Esophagus (tissue), 2 donors: ENCODE results near the gene SYT8. TPM values are rescaled to one million over a fixed set of nuclear protein-coding genes. Genes with fewer than 3 reads are reported as not detected.

Experiments used
- H3K27ac ChIP-seq, 2 donors: one replicate each; pipeline ENCODE4 v1.5.1; 2013; ENCODE audit warnings: low read depth in 2 of 2, mild to moderate bottlenecking in 2 of 2, inconsistent platforms in 1 of 2, low read length in 1 of 2, moderate library complexity in 1 of 2
- H3K27me3 ChIP-seq, 2 donors: one replicate each; pipeline ENCODE4 v1.6.1; 2013; ENCODE audit warnings: low read length in 2 of 2, control low read depth in 1 of 2, mild to moderate bottlenecking in 1 of 2; ENCODE audit not compliant: insufficient read depth in 2 of 2, control insufficient read depth in 1 of 2
- H3K36me3 ChIP-seq, 2 donors: one replicate each; pipeline ENCODE4 v1.6.1; 2013; ENCODE audit warnings: low read length in 1 of 2; ENCODE audit not compliant: control insufficient read depth in 2 of 2, insufficient read depth in 2 of 2
- H3K4me1 ChIP-seq, 2 donors: one replicate each; pipeline ENCODE4 v1.6.1; 2013; ENCODE audit warnings: low read length in 1 of 2; ENCODE audit not compliant: control insufficient read depth in 2 of 2, insufficient read depth in 2 of 2
- H3K4me3 ChIP-seq, 2 donors: one replicate each; pipeline ENCODE4 v1.5.1; 2013; ENCODE audit warnings: low read length in 2 of 2, mild to moderate bottlenecking in 2 of 2, low read depth in 1 of 2, moderate library complexity in 1 of 2
- H3K9me3 ChIP-seq, 2 donors: one replicate each; pipeline ENCODE4 v1.6.1; 2013; ENCODE audit warnings: mild to moderate bottlenecking in 2 of 2, low read depth in 1 of 2, low read length in 1 of 2, moderate library complexity in 1 of 2; ENCODE audit not compliant: control insufficient read depth in 2 of 2, insufficient read depth in 1 of 2
- WGBS, 2 donors: extraction: QIAGEN DNeasy Blood & Tissue Kit; methylation state at CpG; one replicate each; pipeline ENCODE4 v1.1.7; 2013; 5-methylcytosine and 5-hydroxymethylcytosine counted together
- polyA plus RNA-seq, 2 donors: library from polyadenylated mRNA; stranded (reverse); fragments of 200-250 nt; gene quantifications; one replicate each; pipeline ENCODE4 v1.2.3, GENCODE V29; 2013
- donor health status: healthy with polysubstance abuse.
- donor health status: Bipolar disorder and iron deficiency.

SYT8 gene
- polyA plus RNA-seq, 2 donors, result 38.9 to 360 TPM

DNA sequence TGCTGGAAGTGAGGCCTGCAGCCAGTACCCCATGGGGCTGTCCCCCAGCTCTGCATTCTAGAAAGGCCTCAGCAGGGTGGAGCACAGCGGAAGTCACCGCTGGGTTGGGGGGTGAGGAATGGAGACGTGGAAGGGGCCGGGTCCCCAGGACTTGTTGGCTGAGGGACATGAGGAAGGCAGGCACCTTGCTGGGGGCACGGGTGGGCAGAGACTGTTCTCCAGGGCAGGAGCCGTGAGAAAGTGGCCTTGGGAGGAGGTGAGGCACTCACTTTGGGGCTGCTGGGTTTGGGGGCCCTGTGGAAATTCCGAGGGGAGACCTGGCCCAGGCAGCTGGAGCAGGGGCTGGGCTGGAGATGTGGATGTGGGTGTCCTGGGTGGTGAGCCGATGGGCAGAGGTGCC lies 9.0 kb downstream of the SYT8 start:
- peaks cover 0 to 11% of the 10 kb centered on the region in 2 donors for H3K4me1 ChIP-seq
- H3K4me3 ChIP-seq, result no peak overlapping the region
- no peaks in the 10 kb centered on the region for H3K27me3 ChIP-seq
- H3K9me3 ChIP-seq, result no peaks in the 10 kb centered on the region
- peak overlapping the region in 1 of 2 donors; percentile 20 for H3K27ac ChIP-seq
- 85% methylated on average over 8 of the region's 8 CpGs for WGBS, 2 donors
- peaks cover 0 to 7% of the 10 kb centered on the region in 2 donors for H3K36me3 ChIP-seq

DNA sequence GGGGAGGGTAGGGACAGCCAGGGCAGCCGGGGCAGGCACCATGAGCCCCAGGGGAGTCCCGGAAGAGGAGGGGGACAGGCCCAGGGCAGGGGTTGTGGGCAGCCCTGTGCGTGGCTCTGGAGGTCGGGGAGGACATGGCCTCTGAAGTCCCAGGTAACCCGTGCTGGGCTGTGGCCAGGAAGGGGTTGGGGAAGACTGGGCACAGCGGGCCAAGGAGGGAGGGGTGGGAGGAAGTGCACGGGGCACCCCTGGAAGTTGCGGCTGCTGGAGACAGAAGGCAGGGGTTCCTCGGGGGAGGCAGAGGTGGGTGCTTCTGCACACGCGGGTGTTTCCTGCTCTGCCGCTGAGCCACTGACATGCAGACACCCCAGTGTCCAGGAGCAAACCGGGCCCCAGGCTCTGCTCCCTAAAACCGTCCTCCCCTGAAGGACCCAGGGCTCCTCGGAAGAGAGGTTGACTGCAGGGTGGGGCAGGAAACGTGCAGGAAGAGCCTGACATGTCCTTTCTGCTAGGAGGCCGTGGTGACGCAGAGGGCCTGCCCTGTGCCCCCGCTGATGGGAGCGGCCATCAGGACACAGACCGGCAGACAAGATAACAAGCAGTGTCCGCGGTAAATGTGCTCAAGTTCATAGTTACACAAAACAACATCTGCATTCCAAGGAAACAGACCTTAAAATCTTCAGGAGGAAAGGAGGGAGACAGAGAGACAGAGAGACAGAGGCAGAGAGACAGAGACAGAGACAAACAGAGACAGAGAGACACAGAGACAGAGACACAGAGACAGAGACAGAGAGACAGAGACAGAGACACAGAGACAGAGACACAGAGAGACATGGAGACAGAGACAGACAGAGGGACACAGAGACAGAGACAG lies 9.7 kb downstream of the SYT8 start:
- Histone ChIP-seq H3K36me3 (peaks cover 0 to 7% of the 10 kb centered on the region in 2 donors), H3K27me3 (no peaks in the 10 kb centered on the region), H3K9me3 (no peaks in the 10 kb centered on the region), H3K4me3 (no peak overlapping the region), H3K4me1 (peaks cover 0 to 11% of the 10 kb centered on the region in 2 donors), H3K27ac (peak overlapping the region in 1 of 2 donors; percentile 20)
- WGBS, 2 donors, result 36 to 61% methylated on average over 23 of the region's 23 CpGs

DNA sequence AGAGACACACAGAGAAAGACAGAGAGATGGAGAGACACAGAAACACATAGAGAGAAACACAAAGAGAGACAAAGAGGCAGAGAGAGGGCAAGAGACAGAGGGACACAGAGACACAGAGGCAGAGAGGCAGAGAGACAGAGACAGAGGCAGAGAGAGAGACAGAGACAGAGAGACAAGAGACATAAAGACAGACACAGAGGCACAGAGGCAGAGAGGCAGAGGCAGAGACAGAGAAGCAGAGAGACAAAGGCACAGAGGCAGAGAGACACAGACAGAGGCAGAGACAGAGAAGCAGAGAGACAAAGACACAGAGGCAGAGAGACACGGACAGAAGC lies 10.3 kb downstream of the SYT8 start:
- H3K36me3 ChIP-seq, result peaks cover 0 to 4% of the 10 kb centered on the region in 2 donors
- H3K27ac ChIP-seq, result peak overlapping the region in 1 of 2 donors; percentile 23
- H3K4me1 ChIP-seq, result peaks cover 0 to 11% of the 10 kb centered on the region in 2 donors
- 80 to 81% methylated on average over 1 of the region's 1 CpG for WGBS, 2 donors
- H3K27me3 ChIP-seq, result no peaks in the 10 kb centered on the region
- no peak overlapping the region for H3K4me3 ChIP-seq
- no peaks in the 10 kb centered on the region for H3K9me3 ChIP-seq

DNA sequence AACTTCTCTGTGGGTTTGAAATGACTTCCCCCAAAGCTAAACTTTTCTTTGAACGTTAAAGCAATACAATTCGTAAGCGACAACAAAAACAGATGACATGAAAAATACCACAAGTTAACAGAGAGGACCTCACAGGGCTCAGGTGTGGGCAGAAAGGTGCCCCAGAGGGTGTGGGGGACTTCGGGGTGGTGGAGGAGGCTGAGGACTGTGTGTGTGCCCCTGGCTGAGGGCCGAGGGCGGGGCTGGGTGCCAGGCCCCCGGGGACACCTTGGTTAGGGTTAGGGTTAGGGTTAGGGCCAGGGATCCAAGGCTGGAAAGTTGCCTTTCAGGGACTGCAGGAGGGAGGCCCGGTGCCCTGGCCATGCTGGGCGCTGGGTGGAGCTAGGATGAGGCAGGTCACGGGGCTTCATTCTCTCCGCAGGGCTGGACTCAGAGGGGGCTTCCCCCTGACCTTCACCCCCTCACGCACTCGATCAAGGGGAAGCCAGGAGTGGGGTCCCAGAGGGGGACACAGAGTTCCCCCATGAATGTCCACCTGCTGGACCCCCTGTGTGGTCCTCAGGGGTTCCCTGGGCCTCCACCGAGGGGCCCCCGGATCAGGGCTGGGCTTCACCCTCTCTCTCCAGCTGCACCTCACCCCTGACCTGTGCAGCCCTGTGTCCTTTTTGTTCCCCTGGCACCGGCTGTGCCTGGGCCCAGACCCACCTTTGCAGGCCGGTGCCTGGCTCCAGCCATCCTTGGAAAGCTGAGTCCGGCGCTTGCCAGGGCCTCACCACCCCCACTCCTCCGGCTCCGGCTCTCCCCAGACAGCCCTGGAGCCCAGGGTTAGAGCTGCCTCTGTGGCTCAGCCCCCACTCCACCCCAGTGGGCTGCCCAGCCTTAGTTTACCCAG lies 11.0 kb downstream of the SYT8 start:
- Histone ChIP-seq H3K27me3 (no peaks in the 10 kb centered on the region), H3K36me3 (peaks cover 0 to 4% of the 10 kb centered on the region in 2 donors), H3K27ac (no peak overlapping the region), H3K4me1 (peaks cover 0 to 11% of the 10 kb centered on the region in 2 donors), H3K9me3 (no peaks in the 10 kb centered on the region), H3K4me3 (no peak overlapping the region)
- 78 to 80% methylated on average over 21 of the region's 21 CpGs for whole genome bisulfite sequencing, 2 donors

DNA sequence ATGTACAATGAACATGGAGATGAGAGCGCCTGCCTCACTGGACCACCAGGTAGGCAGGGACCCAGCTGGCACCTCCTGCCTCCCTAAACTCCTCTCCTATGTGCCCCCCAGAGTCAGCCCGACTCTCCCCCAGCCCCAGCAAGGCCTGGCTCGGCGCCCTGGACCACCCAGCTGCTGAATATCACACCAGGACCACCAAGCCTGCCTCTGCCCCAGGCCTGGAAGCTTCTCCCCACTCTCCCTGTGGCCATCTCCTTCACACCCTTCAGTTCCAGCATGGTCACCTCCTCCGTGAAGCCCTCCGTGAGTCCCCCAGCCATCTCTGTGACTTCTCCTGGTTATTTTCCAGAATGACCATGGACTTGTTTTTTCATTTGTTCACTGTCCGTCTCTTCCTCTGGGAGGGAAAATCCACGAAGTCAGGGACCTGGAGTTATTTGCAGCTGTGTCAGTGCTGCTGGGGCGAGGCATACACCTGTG lies 11.7 kb downstream of the SYT8 start:
- H3K9me3 ChIP-seq, result no peaks in the 10 kb centered on the region
- H3K27ac ChIP-seq, result no peak overlapping the region
- H3K4me3 ChIP-seq, result no peak overlapping the region
- H3K4me1 ChIP-seq, result peaks cover 0 to 11% of the 10 kb centered on the region in 2 donors
- no peaks in the 10 kb centered on the region for H3K27me3 ChIP-seq
- WGBS, 2 donors, result 86 to 87% methylated on average over 9 of the region's 9 CpGs
- H3K36me3 ChIP-seq, result no peaks in the 10 kb centered on the region

DNA sequence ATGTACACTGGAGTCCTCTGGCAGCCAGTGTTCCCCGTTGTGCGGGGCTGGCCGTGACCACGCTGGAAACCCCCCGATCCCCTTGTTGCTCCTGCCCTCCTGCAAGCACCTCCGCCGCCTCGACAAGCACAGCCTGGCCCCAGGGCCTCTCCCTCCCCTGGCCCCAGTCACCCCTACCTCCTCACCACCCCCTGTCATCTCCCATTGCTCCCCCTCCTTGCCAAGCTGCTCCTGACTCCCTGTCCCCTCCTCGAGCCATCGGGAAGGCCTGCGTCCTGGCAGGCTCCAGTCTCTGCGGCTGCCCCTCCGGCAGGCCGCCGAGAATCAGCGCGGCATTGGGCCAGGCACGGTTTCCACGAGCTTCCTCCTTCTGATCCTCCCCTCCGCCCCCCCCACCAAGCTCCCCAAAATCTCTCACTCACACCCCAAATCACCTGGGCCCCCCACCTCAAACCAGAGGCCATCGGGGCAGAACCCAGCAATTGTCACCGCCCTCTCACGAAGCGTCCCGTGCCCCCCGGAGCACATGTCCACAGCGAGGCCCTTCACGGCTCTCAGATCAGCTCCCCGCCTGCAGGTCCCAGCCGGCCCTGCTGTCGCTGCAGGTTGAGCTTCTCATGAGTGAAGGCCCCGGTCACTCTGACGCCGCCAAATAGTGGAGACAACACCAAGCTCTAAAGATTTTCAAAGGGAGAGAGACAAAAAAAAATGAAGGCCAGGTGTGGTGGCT lies 12.4 kb downstream of the SYT8 start:
- no peak overlapping the region for H3K27ac ChIP-seq
- no peaks in the 10 kb centered on the region for H3K27me3 ChIP-seq
- 92 to 93% methylated on average over 34 of the region's 34 CpGs for WGBS, 2 donors
- no peaks in the 10 kb centered on the region for H3K36me3 ChIP-seq
- no peak overlapping the region for H3K4me3 ChIP-seq
- H3K4me1 ChIP-seq, result peaks cover 0 to 10% of the 10 kb centered on the region in 2 donors
- H3K9me3 ChIP-seq, result no peaks in the 10 kb centered on the region

DNA sequence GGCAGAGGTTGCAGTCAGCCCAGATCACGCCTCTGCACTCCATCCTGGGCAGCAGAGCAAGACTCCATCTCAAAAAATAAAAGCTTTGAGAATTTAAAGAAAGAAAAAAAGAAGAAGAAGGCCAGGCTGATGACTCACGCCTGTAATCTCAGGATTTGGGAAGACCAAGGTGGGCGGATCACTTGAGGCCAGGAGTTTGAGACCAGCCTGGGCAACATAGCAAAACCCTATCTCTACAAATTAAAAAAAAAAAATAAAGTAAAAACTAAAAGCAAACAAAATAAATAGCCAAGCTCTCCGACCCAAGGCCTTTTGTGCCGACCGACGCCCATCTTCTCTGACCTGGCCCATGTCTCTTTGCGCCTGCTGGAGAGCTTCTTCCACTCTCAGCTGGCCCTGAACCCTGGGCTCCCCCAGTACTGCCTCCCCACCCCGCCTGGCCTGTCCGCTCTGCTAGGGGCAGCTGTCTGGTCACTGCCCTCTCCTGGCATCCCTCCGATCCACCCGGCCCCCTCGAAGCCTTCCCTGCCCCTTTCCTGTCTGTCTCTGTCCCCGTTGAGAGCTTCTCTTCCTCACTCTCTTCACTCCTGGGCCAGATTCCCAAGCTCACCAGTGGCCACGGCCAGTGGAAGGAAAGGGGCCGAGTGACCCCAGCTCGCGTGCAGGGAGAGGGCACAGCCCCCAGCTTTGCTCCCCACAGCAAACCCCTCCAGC lies 13.3 kb downstream of the SYT8 start:
- Histone ChIP-seq H3K27ac (no peak overlapping the region), H3K36me3 (no peaks in the 10 kb centered on the region), H3K4me3 (no peak overlapping the region), H3K9me3 (no peaks in the 10 kb centered on the region), H3K4me1 (peaks cover 0 to 1% of the 10 kb centered on the region in 2 donors), H3K27me3 (no peaks in the 10 kb centered on the region)
- 85 to 86% methylated on average over 18 of the region's 18 CpGs for WGBS, 2 donors

DNA sequence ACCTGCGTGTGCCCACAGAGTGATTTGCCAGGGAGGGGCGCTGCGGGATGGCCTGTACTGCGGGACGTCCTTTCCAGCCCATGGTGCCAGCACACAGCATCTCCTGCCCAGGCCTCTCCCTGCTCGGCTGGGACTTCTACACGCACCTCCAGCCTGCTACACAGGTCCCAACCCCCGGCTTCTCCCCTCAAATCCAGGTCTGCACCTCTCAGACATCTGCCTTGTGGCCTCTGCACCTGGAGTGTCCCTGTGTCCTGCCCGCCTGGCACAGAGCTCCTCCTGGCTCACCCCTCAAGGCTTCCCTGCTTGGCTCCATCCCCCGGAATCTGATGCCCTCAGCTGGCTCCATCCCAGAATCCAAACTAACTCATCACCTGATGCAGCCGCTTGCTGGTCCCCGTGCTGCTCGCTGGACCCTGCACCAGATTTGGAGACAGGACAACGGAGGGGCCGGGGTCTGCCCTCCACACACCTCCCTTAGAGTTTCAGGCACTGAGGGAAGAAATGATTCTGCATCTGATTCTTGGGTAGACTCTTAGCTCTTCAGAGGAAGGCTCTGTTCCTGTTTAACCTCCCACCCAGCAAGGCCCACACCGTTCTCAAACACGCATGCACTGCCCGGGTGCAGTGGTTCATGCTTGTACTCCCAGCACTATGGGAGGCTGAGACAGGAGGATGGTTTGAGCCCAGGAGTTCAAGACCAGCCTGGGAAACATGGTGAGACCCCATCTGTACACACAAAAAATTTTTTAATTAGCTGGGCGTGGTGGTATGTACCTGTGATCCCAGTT lies 14.0 kb downstream of the SYT8 start:
- Histone ChIP-seq H3K36me3 (no peaks in the 10 kb centered on the region), H3K9me3 (no peaks in the 10 kb centered on the region), H3K4me3 (no peak overlapping the region), H3K27me3 (no peaks in the 10 kb centered on the region), H3K4me1 (peaks cover 0 to 5% of the 10 kb centered on the region in 2 donors), H3K27ac (no peak overlapping the region)
- 88 to 92% methylated on average over 19 of the region's 19 CpGs for WGBS, 2 donors
